Suprapubic skin (tissue), 4 donors: ENCODE results near the gene PODN.

Experiments
- CTCF ChIP-seq, 2 donors: fragments of 200-600 bp in 1 of 2; fragments of 450-650 bp in 1 of 2; sonication (generic) in 1 of 2; IDR thresholded peaks; one replicate each; pipeline ENCODE4 v1.5.1; 2016 to 2019; ENCODE audit warnings: antibody characterized with exemption in 2 of 2, mild to moderate bottlenecking in 1 of 2, moderate library complexity in 1 of 2
- EP300 ChIP-seq: sonication (generic); formaldehyde crosslinking; IDR thresholded peaks from one replicate; pipeline ENCODE4 v1.6.1; 2017; ENCODE audit warnings: antibody characterized with exemption
- POLR2AphosphoS5 ChIP-seq, 3 donors: sonication (generic); formaldehyde crosslinking; IDR thresholded peaks; one replicate each; pipeline ENCODE4 v1.6.1; 2017; ENCODE audit warnings: antibody characterized with exemption in 3 of 3

DNA sequence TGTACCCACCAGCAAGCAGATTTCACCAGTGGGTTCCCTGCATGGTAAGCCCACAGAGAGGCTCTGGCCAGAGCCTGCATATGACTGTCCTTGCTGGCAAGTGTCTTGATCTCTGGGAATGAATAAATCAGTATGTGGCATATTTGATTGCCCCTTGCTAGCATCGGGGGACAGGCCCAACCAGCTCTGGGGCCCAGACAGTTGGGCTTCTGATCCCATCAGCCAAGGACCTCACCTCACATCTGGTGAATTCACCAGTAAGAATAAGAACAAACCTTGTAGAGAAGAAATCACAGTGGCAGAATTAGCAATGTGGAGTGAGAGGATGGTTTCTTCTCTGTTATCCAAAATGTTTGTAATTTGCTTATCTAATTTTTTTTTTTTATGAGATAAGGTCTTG lies 64.5 kb downstream of the PODN start:
- TF ChIP-seq CTCF (IDR thresholded peaks at IDR 0.05): no peak
- TF ChIP-seq EP300: no peak
- TF ChIP-seq POLR2AphosphoS5 (IDR thresholded peaks at IDR 0.05): no peak
